Measurements from ENCODE around the gene FRAS1.

DNA sequence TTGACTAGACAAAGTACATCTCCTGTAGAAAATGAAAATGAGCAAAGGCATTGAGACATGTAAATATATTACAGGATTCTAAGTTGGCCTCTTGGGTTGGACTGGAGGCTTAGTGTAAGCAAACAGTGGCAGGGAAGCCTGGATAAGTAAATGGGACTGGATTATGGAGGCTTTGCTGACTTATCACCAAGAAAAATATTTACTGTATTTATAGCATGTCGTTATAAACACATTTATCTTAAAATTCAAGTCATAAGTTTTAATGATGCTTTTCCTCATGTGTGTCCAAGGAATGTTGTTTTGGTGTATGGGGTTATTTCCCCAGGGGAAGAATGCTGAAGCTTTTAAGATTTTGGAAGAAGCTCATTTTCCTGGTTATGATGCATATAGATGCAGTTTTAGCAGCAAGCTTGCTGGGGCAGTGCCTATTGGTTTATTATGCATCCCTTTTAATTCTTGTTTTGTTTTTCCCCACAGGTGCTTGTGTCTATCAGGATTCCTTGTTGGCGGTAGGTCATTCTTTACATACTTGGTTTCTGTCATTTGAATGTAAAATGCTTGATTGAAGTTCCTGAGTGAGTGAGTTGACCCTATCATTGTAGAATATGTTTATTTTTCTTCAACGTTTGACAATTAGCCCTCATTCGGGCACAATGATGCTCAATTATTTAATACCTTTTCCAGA lies 8.5 kb downstream of the FRAS1 start:
- TF ChIP-seq POLR2AphosphoS5 (IDR thresholded peaks at IDR 0.05; ENCODE audit: borderline replicate concordance, low read depth, low read length) (no peak), EZH2 (IDR thresholded peaks at IDR 0.05) (no peak)
